Measurements from ENCODE around the gene CHD1. TPM values are rescaled to one million over a fixed set of nuclear protein-coding genes. Genes with fewer than 3 reads are reported as not detected.

The CHD1 gene
- 35.5 TPM for total RNA-seq

DNA sequence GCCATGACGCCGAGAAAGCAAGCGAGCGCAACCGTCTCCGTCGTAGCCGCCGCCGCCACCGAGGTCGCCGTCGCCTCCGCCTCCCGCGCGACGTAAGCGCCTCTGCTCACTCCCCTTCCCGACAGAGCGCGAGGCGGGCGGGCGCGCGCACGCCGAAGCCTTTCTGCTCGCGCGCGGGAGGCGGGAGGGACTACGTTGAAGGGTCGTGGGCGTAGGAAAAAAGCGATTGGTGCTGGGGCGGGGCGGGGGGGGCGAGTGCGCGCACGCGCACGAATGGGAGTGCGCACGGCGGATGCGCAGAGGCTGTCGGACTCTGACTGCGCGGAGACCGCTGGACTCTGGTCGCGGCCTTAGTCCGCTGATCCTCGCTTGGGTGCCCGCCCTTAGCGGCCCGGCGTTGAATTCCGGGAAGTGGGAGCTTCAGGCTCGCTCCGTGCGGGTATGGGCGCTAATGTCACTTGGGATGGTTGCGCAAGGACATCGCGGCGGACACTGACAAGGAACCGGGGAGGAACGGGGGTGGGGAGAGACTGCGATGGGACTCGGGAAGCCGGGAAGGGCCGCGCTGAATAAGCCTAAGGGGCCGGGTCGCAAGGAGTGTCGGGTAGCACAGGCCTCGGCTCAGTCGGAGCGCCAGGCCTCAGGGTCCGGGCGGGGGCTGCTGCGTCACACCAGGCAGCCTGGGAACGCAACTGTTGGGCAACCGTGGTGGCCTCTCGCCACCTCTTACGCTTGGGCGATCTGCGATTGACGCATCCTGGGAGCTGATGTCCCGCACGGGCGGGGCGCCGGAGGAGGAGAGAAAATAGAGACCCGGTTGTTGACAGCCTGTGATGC lies at the start of gene CHD1:
CHD1 (minus strand) TSS at position 135 of the 837 bp plus-strand sequence. CDS start 2,621 bp downstream, outside the sequence.
- DNase-seq (ENCODE audit: low spot score in 2 of 2): peak; percentile 93 to 99
- intact Hi-C loops (cut with DNase I): loop anchor here (1.0 to 5.0 kb wide), 3 partner anchors 156 to 1994 kb away; partner anchors contain the start of genes RGMB and RIOK2
- Histone ChIP-seq H3K4me1 (peaks cover 0 to 20% of the 10 kb centered on the region in 2 donors), H3K9me3 (no peaks in the 10 kb centered on the region), H3K36me3 (peaks cover 2 to 14% of the 10 kb centered on the region in 2 donors), H3K27me3 (no peaks in the 10 kb centered on the region), H3K4me3 (peak within 1 kb of the TSS; percentile 91 to 93), H3K27ac (peak within 1 kb of the TSS; percentile 100)
- TF ChIP-seq CTCF (IDR thresholded peaks at IDR 0.05): no peak

DNA sequence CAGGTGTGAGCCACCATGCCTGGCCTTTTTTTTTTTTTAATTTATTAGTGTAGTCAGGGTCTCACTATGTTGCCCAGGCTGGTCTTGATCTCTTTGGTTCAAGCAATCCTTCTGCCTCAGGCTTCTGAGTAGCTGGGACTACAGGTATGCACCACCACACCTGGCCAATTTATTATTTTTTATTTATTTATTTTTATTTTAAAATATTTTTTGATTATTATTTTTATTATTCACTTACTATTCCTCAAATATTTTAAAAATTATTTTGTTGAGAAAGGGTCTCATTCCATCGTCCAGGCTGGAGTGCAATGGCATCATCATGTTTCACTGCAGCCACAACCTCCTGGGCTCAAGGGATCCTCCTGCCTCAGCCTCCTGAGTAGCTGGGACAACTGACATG lies 49.7 kb upstream of the CHD1 start:
- Histone ChIP-seq H3K9me3 (no peaks in the 10 kb centered on the region), H3K4me1 (no peaks in the 10 kb centered on the region), H3K4me3 (no peak overlapping the region), H3K36me3 (no peaks in the 10 kb centered on the region), H3K27ac (no peak overlapping the region), H3K27me3 (no peaks in the 10 kb centered on the region)
- TF ChIP-seq CTCF (IDR thresholded peaks at IDR 0.05): no peak
- intact Hi-C loops (cut with DNase I): no loop called here
- no peak for DNase-seq (ENCODE audit: low spot score in 2 of 2)

- H3K9me3 ChIP-seq: no peaks in the 10 kb centered on the region
- no peaks in the 10 kb centered on the region for H3K36me3 ChIP-seq
- no peak for TF ChIP-seq CTCF (IDR thresholded peaks at IDR 0.05)
- no peak overlapping the region for H3K4me3 ChIP-seq
- intact Hi-C loops (cut with DNase I): no loop called here
- no peak for DNase-seq (ENCODE audit: low spot score in 2 of 2)
- H3K4me1 ChIP-seq: no peaks in the 10 kb centered on the region
- no peaks in the 10 kb centered on the region for H3K27me3 ChIP-seq
- H3K27ac ChIP-seq: no peak overlapping the region
Observed at GRCh38 chr5:98977723-98978122, 48.9 kb upstream of the CHD1 start.

DNA sequence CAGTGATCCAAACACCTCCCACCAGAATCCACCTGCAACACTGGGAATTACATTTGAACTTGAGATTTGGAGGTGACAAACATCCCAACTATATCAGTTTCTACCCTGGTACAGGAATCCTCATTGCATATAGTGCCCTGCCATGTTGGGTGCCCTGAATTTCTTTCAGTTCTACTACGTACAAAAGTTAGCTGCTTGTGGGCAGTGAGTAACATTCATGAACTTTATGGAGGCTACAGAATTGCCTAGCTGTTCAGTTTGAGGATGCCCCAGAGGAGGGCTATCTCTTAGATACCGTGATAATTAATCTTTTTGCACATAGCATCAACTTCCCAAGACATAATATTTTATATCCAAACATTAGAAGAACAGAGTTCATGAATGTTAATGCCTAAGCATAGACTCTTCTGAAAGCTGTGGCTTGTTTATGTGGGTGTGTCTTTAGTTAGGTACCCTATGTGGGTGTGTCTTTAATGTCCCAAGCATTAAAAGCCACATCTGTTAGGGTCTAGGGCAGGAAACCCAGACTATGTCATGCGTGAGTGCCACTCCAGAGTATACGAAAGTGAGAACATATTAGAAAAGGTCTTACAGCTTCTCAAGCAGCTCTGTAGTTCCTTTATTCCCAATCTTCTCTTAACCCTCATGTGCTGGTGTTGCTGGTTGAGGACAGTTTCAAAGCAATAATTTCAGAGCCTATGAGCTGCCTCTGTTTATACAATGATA lies 47.0 kb upstream of the CHD1 start:
- Histone ChIP-seq H3K4me3 (no peak overlapping the region), H3K27ac (no peak overlapping the region), H3K36me3 (no peaks in the 10 kb centered on the region), H3K9me3 (no peaks in the 10 kb centered on the region), H3K27me3 (no peaks in the 10 kb centered on the region), H3K4me1 (no peaks in the 10 kb centered on the region)
- DNase-seq (ENCODE audit: low spot score in 2 of 2): no peak
- TF ChIP-seq CTCF (IDR thresholded peaks at IDR 0.05): no peak
- intact Hi-C loops (cut with DNase I): no loop called here

DNA sequence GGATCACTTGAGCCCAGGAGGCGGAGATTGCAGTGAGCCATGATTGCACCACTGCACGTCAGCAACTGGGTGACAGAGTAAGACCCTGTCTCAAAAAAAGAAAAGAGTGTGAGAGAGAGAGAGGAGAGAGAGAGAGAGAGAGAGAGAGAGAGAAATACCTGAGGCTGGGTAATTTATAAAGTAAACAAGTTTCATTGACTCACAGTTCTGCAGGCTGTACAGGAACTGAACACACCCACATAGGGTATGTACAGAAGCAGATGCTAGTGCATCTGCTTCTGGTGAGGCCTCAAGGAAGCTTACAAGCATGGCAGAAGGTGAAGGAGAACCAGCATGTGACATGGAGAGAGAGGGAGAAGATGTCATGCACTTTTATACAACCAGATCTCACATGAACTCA lies 46.4 kb upstream of the CHD1 start:
- Histone ChIP-seq H3K4me3 (no peak overlapping the region), H3K9me3 (no peaks in the 10 kb centered on the region), H3K4me1 (no peaks in the 10 kb centered on the region), H3K27me3 (no peaks in the 10 kb centered on the region), H3K27ac (no peak overlapping the region), H3K36me3 (no peaks in the 10 kb centered on the region)
- TF ChIP-seq CTCF (IDR thresholded peaks at IDR 0.05): no peak
- no peak for DNase-seq (ENCODE audit: low spot score in 2 of 2)
- intact Hi-C loops (cut with DNase I): no loop called here

Measured in ascending aorta (tissue), 2 donors.